ENCODE measurements around the gene HLA-DMA. TPM values are rescaled to one million over a fixed set of nuclear protein-coding genes. Genes with fewer than 3 reads are reported as not detected.
A peak's percentile ranks its signal among the peaks of the same experiment; 100 is the strongest.

HLA-DMA gene
- total RNA-seq, 4 donors from 2014 or later = 4.7 to 36.4 (median 12.6) TPM

DNA sequence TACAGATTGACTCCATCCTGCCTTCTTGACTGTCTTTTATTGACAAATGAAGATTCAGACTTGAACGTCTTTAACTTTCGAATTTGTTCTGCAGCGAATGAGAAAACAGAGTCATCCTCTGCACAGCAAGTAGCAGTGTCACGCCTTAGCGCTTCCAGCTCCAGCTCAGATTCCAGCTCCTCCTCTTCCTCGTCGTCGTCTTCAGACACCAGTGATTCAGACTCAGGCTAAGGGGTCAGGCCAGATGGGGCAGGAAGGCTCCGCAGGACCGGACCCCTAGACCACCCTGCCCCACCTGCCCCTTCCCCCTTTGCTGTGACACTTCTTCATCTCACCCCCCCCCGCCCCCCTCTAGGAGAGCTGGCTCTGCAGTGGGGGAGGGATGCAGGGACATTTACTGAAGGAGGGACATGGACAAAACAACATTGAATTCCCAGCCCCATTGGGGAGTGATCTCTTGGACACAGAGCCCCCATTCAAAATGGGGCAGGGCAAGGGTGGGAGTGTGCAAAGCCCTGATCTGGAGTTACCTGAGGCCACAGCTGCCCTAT, 27.7 kb upstream of the HLA-DMA start:
- WGBS, 2 donors = 62 to 79% methylated on average over 9 to 10 of the region's 11 CpGs
- Histone ChIP-seq H3K36me3 (peaks cover 52 to 69% (median 66%) of the 10 kb centered on the region in 3 donors), H3K27ac (peak overlapping the region in 2 of 4 donors; percentile 2 to 44), H3K27me3 (no peaks in the 10 kb centered on the region), H3K4me3 (no peak overlapping the region), H3K9me3 (no peaks in the 10 kb centered on the region), H3K4me1 (peaks cover 13 to 87% (median 27%) of the 10 kb centered on the region in 3 donors)
- intact Hi-C loops (cut with DNase I) = loop anchor here (5.0 kb wide), 2 partner anchors 38 to 98 kb away; partner anchors contain the start of gene HLA-DMB
- DNase-seq = no peak
- no peak for TF ChIP-seq POLR2A (IDR thresholded peaks at IDR 0.05)
- TF ChIP-seq, protein P1, sequence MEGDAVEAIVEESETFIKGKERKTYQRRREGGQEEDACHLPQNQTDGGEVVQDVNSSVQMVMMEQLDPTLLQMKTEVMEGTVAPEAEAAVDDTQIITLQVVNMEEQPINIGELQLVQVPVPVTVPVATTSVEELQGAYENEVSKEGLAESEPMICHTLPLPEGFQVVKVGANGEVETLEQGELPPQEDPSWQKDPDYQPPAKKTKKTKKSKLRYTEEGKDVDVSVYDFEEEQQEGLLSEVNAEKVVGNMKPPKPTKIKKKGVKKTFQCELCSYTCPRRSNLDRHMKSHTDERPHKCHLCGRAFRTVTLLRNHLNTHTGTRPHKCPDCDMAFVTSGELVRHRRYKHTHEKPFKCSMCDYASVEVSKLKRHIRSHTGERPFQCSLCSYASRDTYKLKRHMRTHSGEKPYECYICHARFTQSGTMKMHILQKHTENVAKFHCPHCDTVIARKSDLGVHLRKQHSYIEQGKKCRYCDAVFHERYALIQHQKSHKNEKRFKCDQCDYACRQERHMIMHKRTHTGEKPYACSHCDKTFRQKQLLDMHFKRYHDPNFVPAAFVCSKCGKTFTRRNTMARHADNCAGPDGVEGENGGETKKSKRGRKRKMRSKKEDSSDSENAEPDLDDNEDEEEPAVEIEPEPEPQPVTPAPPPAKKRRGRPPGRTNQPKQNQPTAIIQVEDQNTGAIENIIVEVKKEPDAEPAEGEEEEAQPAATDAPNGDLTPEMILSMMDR (IDR thresholded peaks at IDR 0.05) = no peak

- no peak overlapping the region for H3K4me3 ChIP-seq
- peaks cover 52 to 75% (median 73%) of the 10 kb centered on the region in 3 donors for H3K36me3 ChIP-seq
- DNase-seq = no peak
- no peaks in the 10 kb centered on the region for H3K9me3 ChIP-seq
- H3K27me3 ChIP-seq = no peaks in the 10 kb centered on the region
- WGBS, 2 donors = 71 to 84% methylated on average over 11 to 12 of the region's 12 CpGs
- H3K4me1 ChIP-seq = peaks cover 13 to 92% (median 34%) of the 10 kb centered on the region in 3 donors
- intact Hi-C loops (cut with DNase I) = loop anchor here (5.0 kb wide), 2 partner anchors 38 to 98 kb away; partner anchors contain the start of gene HLA-DMB
- H3K27ac ChIP-seq = peak overlapping the region in 1 of 4 donors; percentile 44
- TF ChIP-seq POLR2A (IDR thresholded peaks at IDR 0.05) = no peak
- TF ChIP-seq, protein P1 (IDR thresholded peaks at IDR 0.05) = no peak
Observed at GRCh38 chr6:32979720-32980487, 27.0 kb upstream of the HLA-DMA start.

DNA sequence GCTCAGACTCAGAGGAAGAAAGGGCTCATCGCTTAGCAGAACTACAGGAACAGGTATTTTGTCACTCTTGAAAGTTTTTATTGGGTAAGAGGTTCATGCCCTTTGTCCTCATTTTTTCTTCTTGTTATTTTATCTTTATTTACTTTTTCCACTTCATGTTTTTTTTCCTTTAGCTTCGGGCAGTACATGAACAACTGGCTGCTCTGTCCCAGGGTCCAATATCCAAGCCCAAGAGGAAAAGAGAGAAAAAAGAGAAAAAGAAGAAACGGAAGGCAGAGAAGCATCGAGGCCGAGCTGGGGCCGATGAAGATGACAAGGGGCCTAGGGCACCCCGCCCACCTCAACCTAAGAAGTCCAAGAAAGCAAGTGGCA, 25.0 kb upstream of the HLA-DMA start:
- H3K4me1 ChIP-seq = peaks cover 13 to 85% (median 33%) of the 10 kb centered on the region in 3 donors
- 55 to 56% methylated on average over 7 of the region's 7 CpGs for WGBS, 2 donors
- H3K9me3 ChIP-seq = no peaks in the 10 kb centered on the region
- TF ChIP-seq, protein P1 (IDR thresholded peaks at IDR 0.05) = no peak
- no peak for TF ChIP-seq POLR2A (IDR thresholded peaks at IDR 0.05)
- H3K36me3 ChIP-seq = peaks cover 54 to 88% (median 80%) of the 10 kb centered on the region in 3 donors
- no peak overlapping the region for H3K27ac ChIP-seq
- H3K4me3 ChIP-seq = no peak overlapping the region
- intact Hi-C loops (cut with DNase I) = no loop called here
- no peak for DNase-seq
- no peaks in the 10 kb centered on the region for H3K27me3 ChIP-seq

DNA sequence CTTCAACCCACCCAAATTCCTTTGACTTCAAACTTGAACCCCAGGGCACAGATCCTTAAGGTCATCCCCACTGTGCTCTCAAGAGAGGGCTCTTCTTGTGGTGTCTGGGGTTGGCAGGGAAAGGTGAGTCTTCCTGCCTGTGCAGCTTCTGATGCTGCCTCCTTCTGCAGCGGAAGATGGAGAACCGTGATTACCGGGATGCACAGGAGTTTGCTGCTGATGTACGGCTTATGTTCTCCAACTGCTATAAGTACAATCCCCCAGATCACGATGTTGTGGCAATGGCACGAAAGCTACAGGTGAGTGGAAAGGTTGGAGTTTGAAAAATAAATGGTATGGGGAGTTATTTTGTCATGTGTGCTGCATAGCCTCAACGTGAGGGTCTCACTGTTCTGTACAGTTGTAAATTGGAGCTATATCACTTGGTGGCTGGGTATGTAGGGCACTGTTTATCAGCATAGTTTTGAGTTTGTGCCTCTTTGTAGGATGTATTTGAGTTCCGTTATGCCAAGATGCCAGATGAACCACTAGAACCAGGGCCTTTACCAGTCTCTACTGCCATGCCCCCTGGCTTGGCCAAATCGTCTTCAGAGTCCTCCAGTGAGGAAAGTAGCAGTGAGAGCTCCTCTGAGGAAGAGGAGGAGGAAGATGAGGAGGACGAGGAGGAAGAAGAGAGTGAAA, 24.5 kb upstream of the HLA-DMA start:
- H3K4me1 ChIP-seq = peaks cover 13 to 80% (median 33%) of the 10 kb centered on the region in 3 donors
- TF ChIP-seq POLR2A (IDR thresholded peaks at IDR 0.05) = no peak
- TF ChIP-seq, protein P1 (IDR thresholded peaks at IDR 0.05) = no peak
- no peak for DNase-seq
- WGBS, 2 donors = 58% methylated on average over 9 to 10 of the region's 10 CpGs
- intact Hi-C loops (cut with DNase I) = no loop called here
- H3K4me3 ChIP-seq = no peak overlapping the region
- peaks cover 59 to 93% (median 86%) of the 10 kb centered on the region in 3 donors for H3K36me3 ChIP-seq
- H3K27me3 ChIP-seq = no peaks in the 10 kb centered on the region
- H3K27ac ChIP-seq = no peak overlapping the region
- H3K9me3 ChIP-seq = no peaks in the 10 kb centered on the region
